Heart left ventricle (tissue), 16 donors: ENCODE measurements around the gene VGLL3. TPM values are rescaled to one million over a fixed set of nuclear protein-coding genes. Genes with fewer than 3 reads are reported as not detected.

Source experiments
- ATAC-seq, 4 donors: fragments of 200-7000 bp; cut with Tn5 transposase; one replicate each; pipeline ENCODE4 v1.9.1; 2020 to 2022; ENCODE audit warnings: moderate library complexity in 4 of 4, mild to moderate bottlenecking in 3 of 4, moderate number of reproducible peaks in 1 of 4
- DNase-seq, 5 donors: peaks; one replicate each; pipeline ENCODE4 v3.0.0-alpha.2; 2020
- H3K27ac ChIP-seq, 12 donors: fragments of 200-600 bp; sonication (generic) in 4 of 12; one replicate each; pipeline versions ENCODE4 v1.5.0 to v1.8.0; 2016 to 2022; ENCODE audit warnings: mild to moderate bottlenecking in 2 of 12
- H3K27me3 ChIP-seq, 9 donors: fragments of 200-600 bp; sonication (generic) in 2 of 9; one replicate each; pipeline versions ENCODE4 v1.5.1 to v1.8.0; 2016 to 2022; ENCODE audit warnings: mild to moderate bottlenecking in 3 of 9
- H3K36me3 ChIP-seq, 9 donors: fragments of 200-600 bp; sonication (generic) in 2 of 9; one replicate each; pipeline versions ENCODE4 v1.5.0 to v1.8.0; 2018 to 2022; ENCODE audit warnings: mild to moderate bottlenecking in 2 of 9
- H3K4me1 ChIP-seq, 12 donors: fragments of 200-600 bp; sonication (generic) in 4 of 12; one replicate each; pipeline versions ENCODE4 v1.5.0 to v1.8.0; 2016 to 2022; ENCODE audit warnings: mild to moderate bottlenecking in 3 of 12
- H3K4me3 ChIP-seq, 12 donors: fragments of 200-600 bp; sonication (generic) in 4 of 12; one replicate each; pipeline versions ENCODE4 v1.5.0 to v1.8.0; 2017 to 2022; ENCODE audit warnings: mild to moderate bottlenecking in 9 of 12, moderate library complexity in 4 of 12
- H3K9me3 ChIP-seq, 12 donors: fragments of 200-600 bp; sonication (generic) in 4 of 12; one replicate each; pipeline versions ENCODE4 v1.5.0 to v1.8.0; 2016 to 2022; ENCODE audit warnings: mild to moderate bottlenecking in 1 of 12
- POLR2A ChIP-seq, 2 donors: fragments of 450-650 bp; IDR thresholded peaks; one replicate each; pipeline ENCODE4 v1.6.1; 2017; ENCODE audit warnings: antibody characterized with exemption in 2 of 2, mild to moderate bottlenecking in 2 of 2, moderate library complexity in 2 of 2
- whole genome bisulfite sequencing, 4 donors: extraction: QIAGEN DNeasy Blood & Tissue Kit in 2 of 4; methylation state at CpG; one replicate each; pipeline versions ENCODE4 v1.1.5 to v1.1.7; 2013 to 2018; 5-methylcytosine and 5-hydroxymethylcytosine counted together
- intact Hi-C, 10 donors: fragments of 100-400 bp; cut with DNase I; formaldehyde crosslinking; loops; one replicate each; pipeline versions ENCODE4 v1.11.1 to v1.14.2; 2022
- polyA plus RNA-seq, 2 donors: library from polyadenylated mRNA; stranded (reverse); fragments of 200-250 nt; gene quantifications; one replicate each; pipeline ENCODE4 v1.2.3, GENCODE V29; 2013
- total RNA-seq, 9 donors: library from RNA; depleted of rRNA in 2 of 9; stranded (reverse); fragments of >200 nt in 2 of 9; fragmentation: NEBNext Ultra II Directional in 3 of 9; extraction: Animal tissue kit (Norgen Biotek cat#: 25700) in 3 of 9; gene quantifications; one replicate each; pipeline versions ENCODE4 v1.1.0 to v1.2.4, GENCODE V29; 2016 to 2023
- TF ChIP-seq, protein P1 (sequence below), 12 donors: fragments of 200-600 bp; sonication (generic) in 4 of 12; IDR thresholded peaks; one replicate each; pipeline versions ENCODE4 v1.5.0 to v1.8.0; 2018 to 2022; ENCODE audit warnings: antibody characterized with exemption in 12 of 12, mild to moderate bottlenecking in 5 of 12
- donor health status: ischemic (EF 13 %, LVEDD 7.1; RV severe dilation, severe dysfunction).
- donor health status: healthy with polysubstance abuse.
- donor health status: DM: no; HTN: yes; CAD: no.
- donor health status: DM: no; HTN: no; CAD: no.
- donor health status: ischemic (EF 25% LVEDD 6.9; RV normal size, moderate dysfunction).
- donor health status: ischemic (EF 25% LVEDD 5.7; RV mildly dilated, moderate dysfunction).
- donor health status: healthy.
- donor health status: DM: yes; HTN: yes; CAD: no.
- donor health status: ischemic (EF 35%, LVEDD 5.7; RV mildly dilated, moderate dysfunction).
- donor health status: nonischemic (EF 11% LVEDD 7.7; RV severe dilation, severe dysfunction).
- donor health status: DM: yes; HTN: yes; CAD: no.
- donor health status: PGD.
- donor health status: ischemic (EF 29% LVEDD 5.4; RV normal size, mild dysfunction).
- donor health status: nonischemic (EF 23%, LVEDD 6.1; RV moderate dilation, normal function).

The VGLL3 gene
- total and polyA plus RNA-seq, 11 donors, result 0.65 to 25.4 (median 6.3) TPM

DNA sequence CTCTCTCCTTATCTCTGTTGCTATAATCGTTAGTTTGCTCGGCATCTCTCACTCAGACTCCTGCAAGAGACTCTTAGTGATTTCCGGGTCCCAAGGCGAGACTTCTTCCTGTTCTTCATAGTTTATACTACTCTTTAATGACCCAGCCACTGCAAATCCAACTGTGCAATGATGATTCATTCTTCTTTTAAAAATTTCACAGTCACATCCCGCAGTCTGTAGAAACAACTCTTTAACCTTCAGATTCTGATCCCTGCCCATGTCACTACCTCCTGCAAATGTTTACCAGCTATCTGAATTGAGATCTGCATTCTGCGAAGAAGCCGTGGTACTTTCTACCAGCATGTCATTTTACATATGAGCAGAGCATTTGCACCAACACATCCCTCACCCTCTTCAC is 2.8 kb upstream of the VGLL3 start:
- no peak for TF ChIP-seq POLR2A (IDR thresholded peaks at IDR 0.05)
- TF ChIP-seq, protein P1, sequence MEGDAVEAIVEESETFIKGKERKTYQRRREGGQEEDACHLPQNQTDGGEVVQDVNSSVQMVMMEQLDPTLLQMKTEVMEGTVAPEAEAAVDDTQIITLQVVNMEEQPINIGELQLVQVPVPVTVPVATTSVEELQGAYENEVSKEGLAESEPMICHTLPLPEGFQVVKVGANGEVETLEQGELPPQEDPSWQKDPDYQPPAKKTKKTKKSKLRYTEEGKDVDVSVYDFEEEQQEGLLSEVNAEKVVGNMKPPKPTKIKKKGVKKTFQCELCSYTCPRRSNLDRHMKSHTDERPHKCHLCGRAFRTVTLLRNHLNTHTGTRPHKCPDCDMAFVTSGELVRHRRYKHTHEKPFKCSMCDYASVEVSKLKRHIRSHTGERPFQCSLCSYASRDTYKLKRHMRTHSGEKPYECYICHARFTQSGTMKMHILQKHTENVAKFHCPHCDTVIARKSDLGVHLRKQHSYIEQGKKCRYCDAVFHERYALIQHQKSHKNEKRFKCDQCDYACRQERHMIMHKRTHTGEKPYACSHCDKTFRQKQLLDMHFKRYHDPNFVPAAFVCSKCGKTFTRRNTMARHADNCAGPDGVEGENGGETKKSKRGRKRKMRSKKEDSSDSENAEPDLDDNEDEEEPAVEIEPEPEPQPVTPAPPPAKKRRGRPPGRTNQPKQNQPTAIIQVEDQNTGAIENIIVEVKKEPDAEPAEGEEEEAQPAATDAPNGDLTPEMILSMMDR (IDR thresholded peaks at IDR 0.05), result no peak
- Histone ChIP-seq H3K36me3 (no peaks in the 10 kb centered on the region), H3K4me1 (peaks cover 0 to 12% (median 0%) of the 10 kb centered on the region in 12 donors), H3K27ac (no peak overlapping the region), H3K4me3 (no peak overlapping the region), H3K27me3 (peaks cover 0 to 24% (median 9%) of the 10 kb centered on the region in 9 donors), H3K9me3 (no peaks in the 10 kb centered on the region)
- intact Hi-C loops, result loop anchor here in 1 of 10 donors (10.0 kb wide), 1 partner anchor 199 kb away; no protein-coding TSS in a partner anchor
- DNase-seq (no peak), ATAC-seq (peak in 1 of 4 donors; percentile 5)
- 41 to 52% (median 48%) methylated on average over 7 of the region's 7 CpGs for WGBS, 4 donors

DNA sequence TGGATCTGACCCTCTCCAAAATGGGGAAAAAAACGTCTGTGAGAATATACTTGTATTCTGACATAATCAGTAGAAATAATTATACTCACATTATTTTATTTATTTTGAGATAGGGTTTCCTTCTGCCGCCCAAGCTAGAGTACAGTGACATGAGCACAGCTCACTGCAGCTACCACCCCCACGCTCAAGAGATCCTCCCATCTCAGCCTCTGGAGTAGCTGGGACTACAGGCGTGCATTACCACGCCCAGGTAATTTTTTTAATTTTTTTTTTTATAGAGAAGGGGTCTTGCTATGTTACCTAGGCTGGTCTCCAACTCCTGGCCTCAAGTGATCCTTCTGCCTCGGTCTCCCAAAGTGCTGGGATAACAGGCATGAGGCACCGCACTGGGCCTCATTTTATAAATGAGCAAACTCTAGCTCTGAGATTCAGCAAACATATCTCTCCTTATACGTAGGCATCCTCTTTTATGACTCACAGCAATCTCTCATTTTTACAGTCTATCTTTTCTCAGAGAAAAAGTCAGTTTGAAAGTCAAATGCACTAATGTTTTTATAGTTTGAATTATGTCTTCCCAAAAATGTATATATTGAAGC is 989 bp upstream of the VGLL3 start:
- DNase-seq, result no peak
- no peak for TF ChIP-seq POLR2A (IDR thresholded peaks at IDR 0.05)
- TF ChIP-seq, protein P1 (IDR thresholded peaks at IDR 0.05), result no peak

DNA sequence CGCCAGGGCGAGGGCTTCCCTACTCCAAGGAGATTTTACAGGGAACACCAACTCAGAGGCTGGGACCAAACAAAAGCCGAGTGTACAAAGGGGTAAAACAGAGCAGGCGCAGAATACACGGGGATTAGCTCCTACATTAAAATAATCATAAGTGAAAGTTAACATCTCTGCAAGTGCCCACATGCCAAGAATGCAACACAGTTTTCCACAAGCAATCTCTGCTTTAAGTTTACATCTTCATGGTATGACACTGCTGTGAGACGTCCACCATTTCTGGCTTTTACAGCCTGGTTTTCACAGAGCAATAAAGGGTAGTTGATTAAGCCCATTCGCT is 500 bp upstream of the VGLL3 start:
- peaks cover 0 to 12% (median 2%) of the 10 kb centered on the region in 12 donors for H3K4me1 ChIP-seq
- intact Hi-C loops, result loop anchor here in 1 of 10 donors (10.0 kb wide), 1 partner anchor 197 kb away; no protein-coding TSS in a partner anchor
- ATAC-seq, result no peak
- no peak for DNase-seq
- H3K27ac ChIP-seq, result peak overlapping the region; percentile 15 to 88 (median 60)
- no peaks in the 10 kb centered on the region for H3K36me3 ChIP-seq
- peak overlapping the region; percentile 15 to 84 (median 60) for H3K4me3 ChIP-seq
- peaks cover 0 to 24% (median 12%) of the 10 kb centered on the region in 9 donors for H3K27me3 ChIP-seq
- 10 to 23% (median 16%) methylated on average over 5 to 7 of the region's 7 CpGs for WGBS, 4 donors
- no peaks in the 10 kb centered on the region for H3K9me3 ChIP-seq
- TF ChIP-seq POLR2A (IDR thresholded peaks at IDR 0.05), result no peak
- TF ChIP-seq, protein P1 (IDR thresholded peaks at IDR 0.05), result no peak

More for the DNA sequence above, 989 bp upstream of the VGLL3 start:
- Histone ChIP-seq H3K27ac (peak overlapping the region in 8 of 12 donors; percentile 15 to 88 (median 68)), H3K4me3 (peak overlapping the region in 10 of 12 donors; percentile 15 to 84 (median 63)), H3K4me1 (peaks cover 0 to 12% (median 2%) of the 10 kb centered on the region in 12 donors), H3K27me3 (peaks cover 0 to 24% (median 12%) of the 10 kb centered on the region in 9 donors), H3K36me3 (no peaks in the 10 kb centered on the region), H3K9me3 (no peaks in the 10 kb centered on the region)
- intact Hi-C loops, result loop anchor here in 1 of 10 donors (10.0 kb wide), 1 partner anchor 197 kb away; no protein-coding TSS in a partner anchor
- WGBS, 4 donors, result 66 to 71% (median 67%) methylated on average over 8 of the region's 8 CpGs
- ATAC-seq, result peak in 1 of 4 donors; percentile 31

DNA sequence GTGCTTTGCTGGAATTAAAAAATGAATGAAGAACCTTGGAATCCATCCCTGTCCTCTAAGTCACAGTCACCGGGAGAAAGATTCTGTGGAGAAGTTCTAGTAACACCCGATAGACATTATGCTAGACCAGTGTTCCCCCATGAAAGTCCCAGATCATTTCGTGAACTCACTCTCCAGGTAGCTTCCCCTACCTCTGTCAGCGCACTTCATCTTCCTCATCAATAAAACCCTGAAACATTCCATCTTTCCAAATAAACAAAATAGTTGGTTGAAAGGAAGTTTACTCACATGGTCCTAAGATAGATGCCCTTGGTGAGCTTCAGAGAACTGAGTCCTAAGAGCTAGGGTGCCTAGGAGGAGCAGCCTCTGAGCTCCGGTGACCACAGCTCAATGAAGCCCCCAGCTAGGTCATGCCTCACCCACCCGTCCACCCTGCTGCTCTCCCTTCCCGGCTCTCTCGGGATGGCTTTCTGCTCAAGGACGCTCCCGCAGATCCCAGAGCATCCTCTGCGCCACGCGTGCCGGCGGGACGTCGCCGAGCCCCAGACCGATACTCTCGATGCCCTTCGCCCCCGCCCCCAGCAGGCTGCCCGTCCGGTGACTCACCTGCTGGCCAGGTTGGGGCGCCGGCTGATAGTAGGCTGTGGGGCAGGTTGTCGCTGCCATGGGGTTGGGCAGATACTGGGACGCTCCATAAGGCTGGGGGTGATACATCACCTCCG is 776 bp downstream of the VGLL3 start:
- Histone ChIP-seq H3K27ac (peak overlapping the region; percentile 44 to 88 (median 68)), H3K9me3 (no peaks in the 10 kb centered on the region), H3K4me3 (peak overlapping the region; percentile 15 to 84 (median 60)), H3K36me3 (no peaks in the 10 kb centered on the region), H3K4me1 (peaks cover 0 to 12% (median 2%) of the 10 kb centered on the region in 12 donors), H3K27me3 (peaks cover 0 to 24% (median 12%) of the 10 kb centered on the region in 9 donors)
- no peak for TF ChIP-seq POLR2A (IDR thresholded peaks at IDR 0.05)
- TF ChIP-seq, protein P1 (IDR thresholded peaks at IDR 0.05), result no peak
- intact Hi-C loops, result loop anchor here in 1 of 10 donors (10.0 kb wide), 1 partner anchor 195 kb away; no protein-coding TSS in a partner anchor
- 5 to 21% (median 8%) methylated on average over 10 to 29 of the region's 29 CpGs for WGBS, 4 donors
- ATAC-seq, result peak in 1 of 4 donors; percentile 24
- DNase-seq, result peak in 2 of 5 donors; percentile 29 to 62
